HG03066 (cell line): ENCODE results near the gene RNF151.
"Not testable (repeated sequence)": the region's sequence is repeated elsewhere in the genome, so short reads cannot be mapped to it uniquely, and the experiment has no call there.

ENCODE experiments used
- ATAC-seq: cut with Tn5 transposase; IDR thresholded peaks from one replicate; pipeline ENCODE4 v1.9.1; 2021; ENCODE audit warnings: low read depth; ENCODE audit not compliant: unreplicated experiment

The RNF151 gene

GRCh38 chr16:1958715-1959268 lies 7.9 kb upstream of the RNF151 start:
- ATAC-seq: no peak

GRCh38 chr16:1959269-1960039 lies 7.2 kb upstream of the RNF151 start, which contains the start of gene NDUFB10:
Gene NDUFB10 (plus strand): TSS chr16:1959538. CDS start chr16:1959625, 87 bp downstream.
- peak; percentile 70 for ATAC-seq

GRCh38 chr16:1960665-1961630 lies 5.7 kb upstream of the RNF151 start:
- no peak for ATAC-seq

- ATAC-seq: no peak
Observed at GRCh38 chr16:1961651-1962067, 5.0 kb upstream of the RNF151 start.

- not testable (repeated sequence) for ATAC-seq
Observed at GRCh38 chr16:1962161-1963153, 4.2 kb upstream of the RNF151 start.

GRCh38 chr16:1963806-1964505 lies 2.7 kb upstream of the RNF151 start:
- peak; percentile 21 for ATAC-seq

- ATAC-seq: peak; percentile 84
Observed at GRCh38 chr16:1964506-1965395, 1.9 kb upstream of the RNF151 start, which contains the start of gene RPS2. Gene RPS2 (minus strand): TSS chr16:1964826. CDS start chr16:1964625, 201 bp downstream.

GRCh38 chr16:1965396-1966001 lies 1.2 kb upstream of the RNF151 start:
- no peak for ATAC-seq

- ATAC-seq: no peak
Observed at GRCh38 chr16:1968146-1968953, 1.7 kb downstream of the RNF151 start.

- ATAC-seq: peak; percentile 74
Observed at GRCh38 chr16:1971796-1972489, 5.3 kb downstream of the RNF151 start, which contains the start of gene TBL3. Gene TBL3 (plus strand): TSS chr16:1972053. CDS start chr16:1972165, 112 bp downstream.

- no peak for ATAC-seq
Observed at GRCh38 chr16:1972490-1972877, 5.8 kb downstream of the RNF151 start.

- ATAC-seq: no peak
Observed at GRCh38 chr16:1973461-1974156, 7.0 kb downstream of the RNF151 start.

- ATAC-seq: no peak
Observed at GRCh38 chr16:1974157-1975070, 7.8 kb downstream of the RNF151 start.

GRCh38 chr16:1975432-1976215 lies 9.0 kb downstream of the RNF151 start:
- no peak for ATAC-seq
